GM18511 (cell line): Measurements from ENCODE around the gene PKNOX2.

Source experiments
- ATAC-seq: cut with Tn5 transposase; IDR thresholded peaks from one replicate; pipeline ENCODE4 v1.9.1; 2021; ENCODE audit warnings: mild to moderate bottlenecking, moderate library complexity; ENCODE audit not compliant: unreplicated experiment

The PKNOX2 gene

GRCh38 chr11:125229916-125230315, 65.4 kb downstream of the PKNOX2 start:
- ATAC-seq = no peak

- ATAC-seq = no peak
Measured at GRCh38 chr11:125233116-125233515, 68.6 kb downstream of the PKNOX2 start.

- ATAC-seq = no peak
Measured at GRCh38 chr11:125233736-125234275, 69.3 kb downstream of the PKNOX2 start.

GRCh38 chr11:125235071-125235471, 70.5 kb downstream of the PKNOX2 start:
- ATAC-seq = no peak

GRCh38 chr11:125236072-125236825, 71.7 kb downstream of the PKNOX2 start:
- ATAC-seq = no peak

- no peak for ATAC-seq
Measured at GRCh38 chr11:125239585-125240560, 75.3 kb downstream of the PKNOX2 start.

- ATAC-seq = no peak
Measured at GRCh38 chr11:125241104-125241503, 76.6 kb downstream of the PKNOX2 start.

GRCh38 chr11:125242141-125242775, 77.7 kb downstream of the PKNOX2 start:
- no peak for ATAC-seq

- no peak for ATAC-seq
Measured at GRCh38 chr11:125244166-125244565, 79.6 kb downstream of the PKNOX2 start.

- ATAC-seq = no peak
Measured at GRCh38 chr11:125245299-125245698, 80.7 kb downstream of the PKNOX2 start.

GRCh38 chr11:125247431-125247830, 82.9 kb downstream of the PKNOX2 start:
- no peak for ATAC-seq

- no peak for ATAC-seq
Measured at GRCh38 chr11:125250318-125251213, 86.0 kb downstream of the PKNOX2 start.

GRCh38 chr11:125251214-125251545, 86.6 kb downstream of the PKNOX2 start:
- ATAC-seq = no peak

- ATAC-seq = no peak
Measured at GRCh38 chr11:125251956-125252355, 87.4 kb downstream of the PKNOX2 start.

GRCh38 chr11:125253289-125253688, 88.7 kb downstream of the PKNOX2 start:
- ATAC-seq = no peak

GRCh38 chr11:125253795-125254525, 89.4 kb downstream of the PKNOX2 start:
- ATAC-seq = no peak

- ATAC-seq = no peak
Measured at GRCh38 chr11:125256541-125257189, 92.1 kb downstream of the PKNOX2 start.

GRCh38 chr11:125257190-125257579, 92.6 kb downstream of the PKNOX2 start:
- ATAC-seq = no peak

- ATAC-seq = no peak
Measured at GRCh38 chr11:125257751-125258150, 93.2 kb downstream of the PKNOX2 start.
